ENCODE data around the gene CCKAR.
"Not testable (repeated sequence)": the region's sequence is repeated elsewhere in the genome, so short reads cannot be mapped to it uniquely, and the experiment has no call there.

CCKAR gene

GRCh38 chr4:26509681-26510333, 19.5 kb upstream of the CCKAR start:
- no peak overlapping the region for H3K4me3 ChIP-seq (ENCODE audit: control insufficient read depth, low read depth, low read length)
- no peak for DNase-seq (ENCODE audit: low read depth)
- TF ChIP-seq CTCF (conservative IDR thresholded peaks at IDR 0.05; ENCODE audit: control insufficient read depth, insufficient read depth, low read depth, low read length), result no peak

GRCh38 chr4:26507286-26507685, 17.0 kb upstream of the CCKAR start:
- TF ChIP-seq CTCF (conservative IDR thresholded peaks at IDR 0.05; ENCODE audit: control insufficient read depth, insufficient read depth, low read depth, low read length), result no peak
- H3K4me3 ChIP-seq (ENCODE audit: control insufficient read depth, low read depth, low read length), result no peak overlapping the region
- no peak for DNase-seq (ENCODE audit: low read depth)

GRCh38 chr4:26503844-26504243, 13.6 kb upstream of the CCKAR start:
- H3K4me3 ChIP-seq (ENCODE audit: control insufficient read depth, low read depth, low read length), result no peak overlapping the region
- TF ChIP-seq CTCF (conservative IDR thresholded peaks at IDR 0.05; ENCODE audit: control insufficient read depth, insufficient read depth, low read depth, low read length), result no peak
- no peak for DNase-seq (ENCODE audit: low read depth)

- no peak overlapping the region for H3K4me3 ChIP-seq (ENCODE audit: control insufficient read depth, low read depth, low read length)
- TF ChIP-seq CTCF (conservative IDR thresholded peaks at IDR 0.05; ENCODE audit: control insufficient read depth, insufficient read depth, low read depth, low read length), result no peak
- no peak for DNase-seq (ENCODE audit: low read depth)
These were observed 13.1 kb upstream of the CCKAR start for GRCh38 chr4:26503427-26503826.

- not testable (repeated sequence) for DNase-seq (ENCODE audit: low read depth)
These were observed 10.3 kb upstream of the CCKAR start for GRCh38 chr4:26500565-26500999.

GRCh38 chr4:26496207-26496783, 6.0 kb upstream of the CCKAR start:
- DNase-seq (ENCODE audit: low read depth), result no peak
- no peak overlapping the region for H3K4me3 ChIP-seq (ENCODE audit: control insufficient read depth, low read depth, low read length)
- TF ChIP-seq CTCF (conservative IDR thresholded peaks at IDR 0.05; ENCODE audit: control insufficient read depth, insufficient read depth, low read depth, low read length), result no peak

More at GRCh38 chr4:26500565-26500999, 10.3 kb upstream of the CCKAR start:
- not testable (repeated sequence) for H3K4me3 ChIP-seq (ENCODE audit: control insufficient read depth, low read depth, low read length)

- TF ChIP-seq CTCF (conservative IDR thresholded peaks at IDR 0.05; ENCODE audit: control insufficient read depth, insufficient read depth, low read depth, low read length), result no peak
- no peak for DNase-seq (ENCODE audit: low read depth)
- H3K4me3 ChIP-seq (ENCODE audit: control insufficient read depth, low read depth, low read length), result no peak overlapping the region
These were observed 3.2 kb upstream of the CCKAR start for GRCh38 chr4:26493461-26493860.

All from fibroblast of mammary gland (primary cell).